IMR-90 (cell line): ENCODE results near the gene DTD1. TPM values are rescaled to one million over a fixed set of nuclear protein-coding genes. Genes with fewer than 3 reads are reported as not detected.

Source experiments
- ATAC-seq: fragments of 200-7000 bp; cut with Tn5 transposase; 2 replicates; pipeline ENCODE4 v1.9.1; 2020; ENCODE audit warnings: low read depth, mild to moderate bottlenecking, moderate library complexity
- BruUV-seq: library from RNA; stranded (reverse); fragments of 400-500 nt; replicated peaks from 2 replicates; lab custom pipeline; 2021; lab: Mats Ljungman, UMichigan
- CTCF ChIA-PET: fragments of 300-600 bp; formaldehyde crosslinking; extraction: SDS; loops from one replicate; lab custom pipeline; 2021; ENCODE audit warnings: antibody characterized with exemption; lab: Yijun Ruan, JAX
- POLR2A ChIA-PET: fragments of 300-600 bp; sonication (Branson Sonifier 250); formaldehyde crosslinking; loops from one replicate; lab custom pipeline; 2022; ENCODE audit warnings: antibody characterized with exemption; ENCODE audit not compliant: unreplicated experiment; lab: Charles Lee
- DNase-seq: peaks from one replicate; pipeline ENCODE4 v3.0.0; 2013
- H2AFZ ChIP-seq: replicated peaks from 2 replicates; pipeline ENCODE3; 2013; ENCODE audit warnings: low read length, mild to moderate bottlenecking; ENCODE audit not compliant: poor library complexity
- H2AK5ac ChIP-seq: 2 replicates; pipeline ENCODE4 v1.6.1; 2013; ENCODE audit warnings: low read depth, low read length, inconsistent platforms
- H2AK9ac ChIP-seq: replicated peaks from 2 replicates; pipeline ENCODE3; 2013; ENCODE audit warnings: mild to moderate bottlenecking, low read depth, low read length, moderate library complexity; ENCODE audit not compliant: poor library complexity
- H2BK120ac ChIP-seq: 2 replicates; pipeline ENCODE4 v1.6.1; 2013; ENCODE audit warnings: low read depth, low read length, inconsistent platforms
- H2BK15ac ChIP-seq: 3 replicates; pipeline ENCODE4 v1.6.1; 2013; ENCODE audit warnings: low read depth, low read length, inconsistent platforms
- H2BK20ac ChIP-seq: 2 replicates; pipeline ENCODE4 v1.6.1; 2013; ENCODE audit warnings: low read depth, mild to moderate bottlenecking, inconsistent platforms, low read length, moderate library complexity
- H2BK5ac ChIP-seq: 2 replicates; pipeline ENCODE4 v1.6.1; 2013; ENCODE audit warnings: mild to moderate bottlenecking, low read depth, low read length, inconsistent platforms; ENCODE audit not compliant: poor library complexity, severe bottlenecking
- H3K14ac ChIP-seq: replicated peaks from 2 replicates; pipeline ENCODE4 v1.6.1; 2013; ENCODE audit warnings: low read depth, low read length, inconsistent platforms
- H3K18ac ChIP-seq: 2 replicates; pipeline ENCODE4 v1.6.1; 2013; ENCODE audit warnings: low read depth, low read length, control low read depth
- H3K23ac ChIP-seq: 2 replicates; pipeline ENCODE4 v1.6.1; 2013; ENCODE audit warnings: low read depth, low read length, inconsistent platforms
- H3K27ac ChIP-seq: 2 replicates; pipeline ENCODE4 v1.5.1; 2013; ENCODE audit warnings: mild to moderate bottlenecking, control low read depth, low read length; ENCODE audit not compliant: insufficient read depth
- H3K27me3 ChIP-seq: 2 replicates; pipeline ENCODE4 v1.6.1; 2013; ENCODE audit warnings: low read length; ENCODE audit not compliant: control insufficient read depth, insufficient read depth
- H3K36me3 ChIP-seq: 2 replicates; pipeline ENCODE4 v1.6.1; 2013; ENCODE audit warnings: low read length, mixed read lengths; ENCODE audit not compliant: control insufficient read depth, insufficient read depth
- H3K4ac ChIP-seq: 2 replicates; pipeline ENCODE4 v1.6.1; 2013; ENCODE audit warnings: low read depth, low read length, inconsistent platforms
- H3K4me1 ChIP-seq: 2 replicates; pipeline ENCODE4 v1.6.1; 2013; ENCODE audit warnings: low read length, mixed read lengths; ENCODE audit not compliant: control insufficient read depth, insufficient read depth
- H3K4me2 ChIP-seq: 2 replicates; pipeline ENCODE4 v1.6.1; 2013; ENCODE audit warnings: low read depth, mild to moderate bottlenecking, control low read depth, low read length, moderate library complexity
- H3K4me3 ChIP-seq: 2 replicates; pipeline ENCODE4 v1.5.1; 2013; ENCODE audit warnings: low read depth, mild to moderate bottlenecking, control low read depth, low read length, moderate library complexity; ENCODE audit not compliant: insufficient read depth
- H3K56ac ChIP-seq: 2 replicates; pipeline ENCODE4 v1.6.1; 2013; ENCODE audit warnings: low read length, inconsistent platforms; ENCODE audit not compliant: insufficient read depth; ENCODE audit errors: extremely low read depth
- H3K79me1 ChIP-seq, 2 experiments: 2 replicates each; pipeline ENCODE4 v1.6.1; 2013; ENCODE audit warnings: low read length in 2 of 2, inconsistent platforms in 1 of 2, low read depth in 1 of 2
- H3K9ac ChIP-seq: 2 replicates; pipeline ENCODE4 v1.6.1; 2013; ENCODE audit warnings: low read depth, low read length, control low read depth
- H3K9me1 ChIP-seq: 2 replicates; pipeline ENCODE4 v1.6.1; 2013; ENCODE audit warnings: low read length, inconsistent platforms; ENCODE audit not compliant: insufficient read depth
- H3K9me3 ChIP-seq: 2 replicates; pipeline ENCODE4 v1.6.1; 2013; ENCODE audit warnings: low read length; ENCODE audit not compliant: control insufficient read depth, insufficient read depth
- H4K20me1 ChIP-seq: 2 replicates; pipeline ENCODE4 v1.6.1; 2013; ENCODE audit warnings: low read length, inconsistent platforms; ENCODE audit not compliant: insufficient read depth
- H4K5ac ChIP-seq: 2 replicates; pipeline ENCODE4 v1.6.1; 2013; ENCODE audit warnings: mild to moderate bottlenecking, low read depth, low read length, control low read depth
- H4K8ac ChIP-seq, 2 experiments: 2 replicates each; pipeline ENCODE4 v1.6.1; 2013; ENCODE audit warnings: low read depth in 2 of 2, low read length in 2 of 2, control low read depth in 1 of 2, inconsistent platforms in 1 of 2
- H4K91ac ChIP-seq: 2 replicates; pipeline ENCODE4 v1.6.1; 2013; ENCODE audit warnings: low read depth, low read length, inconsistent platforms; ENCODE audit not compliant: insufficient read depth
- CEBPB ChIP-seq: IDR thresholded peaks from 2 replicates; pipeline ENCODE4 v1.6.1; 2012; ENCODE audit warnings: low read depth, low read length, improper control_type of control experiment
- CHD1 ChIP-seq: IDR thresholded peaks from 2 replicates; pipeline ENCODE4 v1.6.1; 2012; ENCODE audit warnings: low read depth, low read length, improper control_type of control experiment
- FOS ChIP-seq: fragments of 150-350 bp; IDR thresholded peaks from 2 replicates; pipeline ENCODE4 v1.6.1; 2016; ENCODE audit warnings: low read depth, low read length
- MAZ ChIP-seq: IDR thresholded peaks from 2 replicates; pipeline ENCODE4 v1.6.1; 2012; ENCODE audit warnings: low read depth, mild to moderate bottlenecking, low read length, improper control_type of control experiment, moderate library complexity, borderline replicate concordance
- NFE2L2 ChIP-seq: fragments of 150-350 bp; IDR thresholded peaks from 2 replicates; pipeline ENCODE4 v1.6.1; 2016; ENCODE audit warnings: low read depth, mild to moderate bottlenecking, low read length
- RAD21 ChIP-seq: IDR thresholded peaks from 2 replicates; pipeline ENCODE4 v1.6.1; 2012; ENCODE audit warnings: low read length, improper control_type of control experiment
- RFX5 ChIP-seq: IDR thresholded peaks from 2 replicates; pipeline ENCODE4 v1.8.0; 2012; ENCODE audit warnings: low read depth, mild to moderate bottlenecking, low read length, moderate library complexity
- SMC3 ChIP-seq: fragments of 150-350 bp; IDR thresholded peaks from 2 replicates; pipeline ENCODE4 v1.6.1; 2016; ENCODE audit warnings: low read depth, mild to moderate bottlenecking, antibody characterized with exemption, low read length, moderate library complexity
- WGBS, 2 experiments: methylation state at CpG; one replicate each; pipeline versions ENCODE4 v1.1.5 to v1.1.7; 2013; ENCODE audit warnings: missing lambda C conversion rate in 2 of 2; ENCODE audit not compliant: insufficient read length in 1 of 2; ENCODE audit errors: extremely low coverage in 2 of 2; 5-methylcytosine and 5-hydroxymethylcytosine counted together
- dilution Hi-C: fragments of 300-500 bp; cut with HindIII; formaldehyde crosslinking; loops from one replicate; pipeline ENCODE4 v1.14.3; 2018; ENCODE audit warnings: low sequenced_read_pairs; ENCODE audit not compliant: unreplicated experiment
- in situ Hi-C: fragments of 300-500 bp; cut with MboI; formaldehyde crosslinking; loops from 3 replicates; pipeline ENCODE4 v1.14.3; 2019; ENCODE audit warnings: low sequenced_read_pairs, inconsistent platforms, mixed read lengths
- intact Hi-C: fragments of 100-400 bp; cut with micrococcal nuclease; formaldehyde crosslinking; loops from 2 replicates; pipeline ENCODE4 v1.10.0; 2022
- polyA plus RNA-seq, 3 experiments: library from polyadenylated mRNA; depleted of rRNA; stranded (reverse); fragments of >200 nt; gene quantifications; 2 replicates each; pipeline ENCODE4 v1.2.3, GENCODE V29; 2012; ENCODE audit warnings: low replicate concordance in 1 of 3
- total RNA-seq: library from RNA; depleted of rRNA; stranded (reverse); fragments of >200 nt; gene quantifications from 2 replicates; pipeline ENCODE4 v1.2.3, GENCODE V29; 2012
- TF ChIP-seq, protein P1 (sequence below): fragments of 150-350 bp; IDR thresholded peaks from 2 replicates; pipeline ENCODE4 v1.6.1; 2017; ENCODE audit warnings: mild to moderate bottlenecking, antibody characterized with exemption, low read length, low read depth

The DTD1 gene
- total and polyA plus RNA-seq, 2 of the 4 experiments (the other 2 are of a cell fraction), result 73.1 to 101 TPM

DNA sequence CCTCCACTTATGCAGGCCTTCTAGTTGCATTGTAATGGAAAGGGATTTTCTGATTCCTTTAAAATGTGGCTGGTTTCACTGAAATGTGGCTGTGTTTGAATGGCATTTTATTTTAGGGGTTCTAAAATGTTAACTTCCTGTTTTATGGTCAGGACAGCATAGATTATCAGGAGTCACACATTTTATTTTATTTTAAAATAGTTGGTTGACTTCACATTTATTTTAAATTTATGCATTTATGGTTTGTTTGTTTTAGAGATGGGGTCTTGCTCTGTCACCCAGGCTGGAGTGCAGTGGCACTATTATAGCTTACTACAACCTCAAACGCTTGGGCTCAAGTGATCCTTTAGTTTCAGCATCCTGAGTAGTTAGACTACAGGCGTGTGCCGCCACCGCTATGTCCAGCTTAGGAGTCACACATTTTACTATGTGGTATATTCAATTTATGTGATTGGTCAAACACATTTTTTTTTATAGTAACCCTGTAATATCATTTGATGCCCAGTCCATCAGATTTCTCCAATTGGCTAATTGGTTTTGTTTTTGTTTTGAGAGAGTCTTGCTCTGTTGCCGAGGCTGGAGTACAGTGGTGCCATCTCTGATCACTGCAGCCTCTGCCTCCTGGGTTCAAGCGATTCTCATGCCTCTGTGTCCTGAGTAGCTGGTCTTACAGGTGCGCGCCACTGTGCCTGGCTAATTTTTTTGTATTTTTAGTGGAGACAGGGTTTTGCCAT is 2.3 kb downstream of the DTD1 start:
- Histone ChIP-seq H3K4me3 (no peak overlapping the region), H3K79me1 (peaks cover 12 to 35% of the 10 kb centered on the region in 2 experiments), H3K27ac (no peak overlapping the region), H3K27me3 (no peaks in the 10 kb centered on the region), H2BK5ac (no peak overlapping the region), H2AK9ac (no peak overlapping the region), H4K8ac (no peak overlapping the region), H4K91ac (no peak overlapping the region), H3K18ac (no peak overlapping the region), H3K14ac (no peak overlapping the region), H3K4me2 (no peak overlapping the region), H4K5ac (no peak overlapping the region), H2BK15ac (no peak overlapping the region), H3K56ac (no peak overlapping the region), H3K9me1 (peaks cover 3% of the 10 kb centered on the region; the same call in 1 of the 2 replicates), H4K20me1 (no peaks in the 10 kb centered on the region), H3K4ac (no peak overlapping the region), H3K9ac (no peak overlapping the region), H3K36me3 (peaks cover 7% of the 10 kb centered on the region), H2AFZ (no peak overlapping the region), H2BK20ac (no peak overlapping the region), H2AK5ac (no peak overlapping the region), H2BK120ac (no peak overlapping the region), H3K23ac (no peak overlapping the region), H3K4me1 (no peaks in the 10 kb centered on the region), H3K9me3 (no peaks in the 10 kb centered on the region)
- POLR2A ChIA-PET, result no interaction called here
- WGBS, 2 experiments, result no CpG with 5 or more reads among the region's 8 CpGs
- no peak for DNase-seq
- intact Hi-C loops (loop anchor here (5.0 kb wide), 1 partner anchor 992 kb away; no protein-coding TSS in a partner anchor), in situ Hi-C loops (no loop called here), dilution Hi-C loops (no loop called here)
- no TSS peak for BruUV-seq
- CTCF ChIA-PET, result no interaction called here
- ATAC-seq, result no peak
- TF ChIP-seq RFX5 (no peak), CEBPB (no peak), FOS (no peak), CHD1 (no peak), NFE2L2 (no peak), SMC3 (no peak), RAD21 (no peak), MAZ (no peak)
- TF ChIP-seq, protein P1, sequence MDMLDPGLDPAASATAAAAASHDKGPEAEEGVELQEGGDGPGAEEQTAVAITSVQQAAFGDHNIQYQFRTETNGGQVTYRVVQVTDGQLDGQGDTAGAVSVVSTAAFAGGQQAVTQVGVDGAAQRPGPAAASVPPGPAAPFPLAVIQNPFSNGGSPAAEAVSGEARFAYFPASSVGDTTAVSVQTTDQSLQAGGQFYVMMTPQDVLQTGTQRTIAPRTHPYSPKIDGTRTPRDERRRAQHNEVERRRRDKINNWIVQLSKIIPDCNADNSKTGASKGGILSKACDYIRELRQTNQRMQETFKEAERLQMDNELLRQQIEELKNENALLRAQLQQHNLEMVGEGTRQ, result no peak
